NCI-H524 treated with DMSO at 0.1 percent for 48 hours (cell line): ENCODE results near the gene DMAC2.
A peak's percentile ranks its signal among the peaks of the same experiment; 100 is the strongest.
"Not testable (repeated sequence)": the region's sequence is repeated elsewhere in the genome, so short reads cannot be mapped to it uniquely, and the experiment has no call there.

Experiments
- DNase-seq: peaks from one replicate; lab custom pipeline; 2025; lab: John Stamatoyannopoulos, UW

The DMAC2 gene

DNA sequence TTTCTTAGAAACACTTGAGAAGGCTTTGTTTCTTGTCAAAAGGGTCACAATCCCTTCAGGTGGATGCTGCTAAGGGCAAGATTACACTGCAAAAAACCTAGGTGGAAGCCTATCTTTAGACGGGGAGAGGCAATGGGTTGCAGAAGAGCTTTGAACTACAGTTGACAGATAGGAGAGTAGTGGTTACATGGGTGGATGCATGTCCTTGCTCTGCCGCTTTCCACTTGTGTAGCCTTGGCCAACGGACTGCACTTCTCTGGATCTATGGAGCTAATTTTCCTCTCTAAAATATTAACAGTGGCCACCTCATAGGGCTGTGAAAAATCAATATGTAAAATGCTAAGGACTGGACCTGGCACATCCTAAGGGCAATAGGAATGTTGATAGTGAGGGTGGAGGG is 41.1 kb downstream of the DMAC2 start:
- DNase-seq: no peak

DNA sequence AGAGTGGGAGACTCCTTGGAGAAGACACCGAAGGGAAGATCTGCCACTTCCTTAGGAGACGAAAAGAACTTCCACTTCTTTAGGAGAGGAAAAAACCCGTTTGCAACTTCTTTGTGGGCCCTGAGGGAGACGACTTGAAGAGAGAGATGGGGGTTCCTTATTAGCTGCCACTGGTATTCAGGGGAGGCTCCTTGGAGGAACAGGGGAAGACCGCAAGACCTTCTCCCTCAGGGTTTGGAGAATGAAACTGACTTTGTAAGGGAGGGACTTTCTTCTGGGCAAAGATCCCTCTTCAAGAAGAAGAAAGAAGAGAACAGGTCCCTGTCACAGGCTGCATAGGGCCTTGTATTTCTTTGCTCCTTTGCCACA is 41.7 kb downstream of the DMAC2 start:
- DNase-seq: no peak

DNA sequence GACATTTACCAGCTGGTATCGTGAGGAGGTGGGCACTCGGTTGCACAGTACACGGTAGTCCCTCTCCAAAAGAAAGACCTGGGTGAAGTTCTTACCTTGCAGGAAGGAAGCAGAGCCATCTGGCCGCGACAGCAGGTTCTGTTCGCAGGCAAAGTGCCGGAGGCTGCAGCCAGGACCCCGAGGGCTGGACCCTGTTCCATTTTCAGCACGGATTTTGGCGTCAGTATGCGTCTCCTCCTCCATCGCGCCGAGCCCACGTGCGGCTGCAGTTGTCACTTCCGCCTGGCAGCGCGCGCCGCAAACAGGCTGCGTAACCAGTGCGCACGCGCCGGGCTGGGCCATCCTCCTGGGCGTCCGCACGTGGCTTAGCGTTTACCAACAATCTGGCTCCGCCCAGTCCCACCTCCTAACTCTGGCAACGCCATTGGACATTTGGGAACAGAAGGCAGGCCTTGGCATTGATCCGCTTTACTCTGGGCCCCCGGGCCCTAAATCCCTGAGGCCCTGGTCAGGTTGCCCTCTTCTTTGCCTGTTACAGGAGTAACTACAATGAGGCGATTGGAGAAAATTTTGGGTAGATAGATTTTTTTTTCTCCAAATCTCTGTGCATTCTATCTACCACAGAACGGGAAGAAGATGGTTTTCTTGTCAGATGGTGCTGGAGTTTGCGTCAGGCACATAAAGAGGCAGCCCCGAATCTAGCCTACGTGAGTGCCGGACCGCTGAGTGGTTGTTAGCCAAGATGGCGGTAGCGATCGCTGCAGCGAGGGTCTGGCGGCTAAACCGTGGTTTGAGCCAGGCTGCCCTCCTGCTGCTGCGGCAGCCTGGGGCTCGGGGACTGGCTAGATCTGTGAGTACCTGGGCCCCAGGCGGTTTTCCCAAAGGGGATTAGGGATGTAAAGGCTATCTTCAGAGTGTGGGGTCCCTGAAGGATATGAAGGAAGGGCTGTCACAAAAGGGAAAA is 42.3 kb downstream of the DMAC2 start, which contains the start of the genes BCKDHA and EXOSC5:
TSS of gene BCKDHA (plus strand) at position 733 of the 964 bp plus-strand sequence. CDS start at position 743, 10 bp downstream.
TSS of gene EXOSC5 (minus strand) at position 274 of the 964 bp plus-strand sequence. CDS start at position 243, 31 bp downstream.
- DNase-seq: peak; percentile 99

DNA sequence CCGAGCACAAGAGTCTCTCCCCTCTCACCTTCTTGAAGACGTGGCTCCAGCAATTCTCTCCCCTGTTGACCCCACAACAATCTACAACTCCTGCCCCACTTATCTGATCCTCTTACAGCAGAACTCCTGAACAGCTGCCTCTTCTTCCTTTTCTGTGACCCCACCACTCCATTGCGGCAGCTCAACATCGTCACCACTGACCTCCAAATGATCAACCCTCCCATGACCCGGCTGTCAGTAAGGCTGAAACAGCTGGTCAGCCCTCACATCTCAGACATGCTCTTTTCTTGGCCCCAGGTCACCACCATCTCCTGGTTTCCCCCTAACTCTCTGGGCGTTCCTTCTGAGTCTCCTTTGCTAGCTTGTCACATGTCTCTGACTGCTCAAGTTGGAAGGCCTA is 44.4 kb downstream of the DMAC2 start:
- no peak for DNase-seq

DNA sequence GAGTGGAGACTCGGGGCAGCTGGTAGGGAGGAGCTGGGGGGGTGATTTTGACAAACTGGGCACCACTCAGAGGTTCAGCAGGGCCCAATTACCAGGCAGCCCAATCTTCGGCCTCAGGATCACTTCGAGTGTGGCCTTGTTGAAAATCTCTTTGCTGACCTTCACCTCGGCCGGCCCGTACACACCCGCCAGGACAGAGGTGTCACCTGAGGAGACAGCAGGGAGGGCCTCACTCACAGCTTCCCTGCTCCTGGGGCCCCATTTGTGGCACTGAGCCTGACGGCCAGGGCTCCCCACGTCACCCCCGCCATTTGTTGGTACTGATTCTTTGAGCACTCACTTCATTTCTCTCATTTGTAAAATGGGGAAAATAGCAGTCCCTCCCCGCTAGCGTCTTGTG is 46.9 kb downstream of the DMAC2 start:
- no peak for DNase-seq

DNA sequence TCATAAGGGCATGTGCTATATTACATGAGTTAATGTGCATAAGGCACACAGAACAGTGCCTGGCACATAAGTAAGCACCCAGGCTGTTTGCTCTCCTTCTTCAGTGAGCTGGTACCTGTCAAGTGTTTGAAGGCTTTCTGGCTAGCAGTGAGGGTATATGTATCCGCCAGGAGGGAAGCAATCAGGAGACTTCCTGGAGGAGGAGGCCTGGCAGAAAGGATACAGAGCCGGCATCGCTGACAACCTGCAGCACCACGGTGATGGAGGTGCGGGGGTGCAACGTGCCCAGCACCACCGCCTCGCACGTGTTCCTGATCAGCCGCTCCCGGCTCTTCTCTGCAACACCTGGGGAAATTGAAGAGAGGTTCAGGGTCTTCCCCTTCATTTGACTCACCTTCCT is 48.1 kb downstream of the DMAC2 start:
- DNase-seq: no peak

DNA sequence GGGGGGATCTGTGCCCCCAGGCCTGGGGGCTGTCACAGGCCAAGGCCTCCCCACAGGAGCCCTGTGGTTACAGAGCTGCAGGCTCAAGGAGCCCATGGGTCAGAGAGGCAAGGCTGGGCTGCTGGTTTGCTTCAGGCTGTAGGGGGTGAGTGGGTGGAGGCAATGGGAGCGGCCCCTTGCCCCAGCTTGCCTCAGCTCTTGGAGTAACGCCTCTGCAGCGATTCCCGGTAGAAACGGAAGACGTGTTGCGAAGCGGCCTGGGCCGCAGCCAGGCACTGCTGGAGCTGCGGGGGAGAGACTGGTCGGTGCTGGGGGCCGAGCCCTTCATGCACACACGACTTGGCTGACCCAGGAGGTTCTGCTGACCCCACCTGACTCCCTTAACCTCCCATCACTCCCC is 53.3 kb downstream of the DMAC2 start:
- no peak for DNase-seq

DNA sequence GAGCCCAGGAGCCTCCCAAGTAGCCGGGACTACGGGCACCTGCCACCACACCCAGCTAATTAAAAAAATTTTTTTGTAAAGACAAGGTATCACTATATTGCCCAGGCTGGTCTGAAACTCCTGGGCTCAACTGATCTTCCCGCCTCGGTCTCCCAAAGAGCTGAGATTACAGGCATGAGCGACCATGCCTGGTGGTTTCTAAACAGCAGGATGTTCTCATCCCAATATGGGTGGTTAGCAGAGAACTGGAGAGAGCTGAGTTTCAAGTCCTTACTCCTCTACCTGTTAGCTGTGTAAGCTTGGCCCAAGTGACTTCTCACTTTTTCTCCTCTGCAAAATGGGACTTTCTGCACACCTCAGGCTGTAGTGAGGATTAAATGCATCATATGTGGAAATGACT is 55.4 kb downstream of the DMAC2 start:
- no peak for DNase-seq

DNA sequence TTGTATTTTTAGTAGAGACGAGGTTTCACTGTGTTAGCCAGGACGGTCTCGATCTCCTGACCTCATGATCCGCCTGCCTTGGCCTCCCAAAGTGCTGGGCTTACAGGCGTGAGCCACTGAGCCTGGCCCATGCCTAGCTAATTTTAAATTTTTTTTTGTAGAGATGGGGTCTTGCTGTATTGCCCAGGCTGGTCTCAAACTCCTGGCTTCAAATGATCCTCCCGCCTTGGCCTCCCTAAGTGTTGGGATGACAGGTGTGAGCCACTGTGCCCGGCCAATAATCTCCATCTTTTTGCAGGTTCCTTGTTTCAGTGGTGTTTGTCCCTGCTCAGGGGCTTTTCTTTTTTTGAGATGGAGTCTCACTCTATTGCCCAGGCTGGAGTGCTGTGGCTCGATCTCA is 58.2 kb downstream of the DMAC2 start:
- not testable (repeated sequence) for DNase-seq
